Natural killer cell (primary cell): Measurements from ENCODE around the gene STK11IP. TPM values are rescaled to one million over a fixed set of nuclear protein-coding genes. Genes with fewer than 3 reads are reported as not detected.
A peak's percentile ranks its signal among the peaks of the same experiment; 100 is the strongest.

Experiments used
- ATAC-seq, 3 donors: fragments of 150-1000 bp in 2 of 3; fragments of 200-7000 bp in 1 of 3; cut with Tn5 transposase; 1 replicate in 1 of 3; 2 replicates in 2 of 3; pipeline ENCODE4 v1.10.0; 2021; ENCODE audit warnings: mild to moderate bottlenecking in 2 of 3, moderate library complexity in 2 of 3
- DNase-seq, 2 donors: peaks; one replicate each; pipeline versions ENCODE4 v3.0.0 to v3.0.0-alpha.2; 2013 to 2021; ENCODE audit warnings: mixed read lengths in 1 of 2
- H3K27ac ChIP-seq: one replicate; pipeline ENCODE4 v1.5.1; 2013; ENCODE audit warnings: mild to moderate bottlenecking, low read length
- H3K27me3 ChIP-seq: one replicate; pipeline ENCODE4 v1.6.1; 2013; ENCODE audit warnings: low read length; ENCODE audit not compliant: control insufficient read depth, insufficient read depth
- H3K36me3 ChIP-seq: one replicate; pipeline ENCODE4 v1.6.1; 2013; ENCODE audit warnings: low read length; ENCODE audit not compliant: control insufficient read depth, insufficient read depth
- H3K4me1 ChIP-seq: one replicate; pipeline ENCODE4 v1.6.1; 2013; ENCODE audit warnings: low read length; ENCODE audit not compliant: control insufficient read depth, insufficient read depth
- H3K4me3 ChIP-seq: one replicate; pipeline ENCODE4 v1.5.1; 2013; ENCODE audit warnings: low read length
- H3K9me3 ChIP-seq: one replicate; pipeline ENCODE4 v1.6.1; 2013; ENCODE audit warnings: low read length; ENCODE audit not compliant: control insufficient read depth, insufficient read depth
- H3K27ac Mint-ChIP-seq, 2 donors: one replicate each; pipeline ENCODE4 v1.8.0; 2022; ENCODE audit warnings: mild to moderate bottlenecking in 2 of 2, mixed read lengths in 2 of 2, moderate library complexity in 1 of 2
- H3K27me3 Mint-ChIP-seq, 2 donors: one replicate each; pipeline ENCODE4 v1.8.0; 2022; ENCODE audit warnings: low read depth in 2 of 2, mixed read lengths in 2 of 2
- H3K36me3 Mint-ChIP-seq: one replicate; pipeline ENCODE4 v1.8.0; 2022; ENCODE audit warnings: mixed read lengths
- H3K4me1 Mint-ChIP-seq, 2 donors: one replicate each; pipeline ENCODE4 v1.8.0; 2022; ENCODE audit warnings: mixed read lengths in 2 of 2
- H3K4me3 Mint-ChIP-seq: one replicate; pipeline ENCODE4 v1.8.0; 2022; ENCODE audit warnings: mild to moderate bottlenecking, moderate library complexity, mixed read lengths
- H3K9me3 Mint-ChIP-seq, 2 donors: one replicate each; pipeline ENCODE4 v1.8.0; 2022; ENCODE audit warnings: mixed read lengths in 2 of 2
- CTCF ChIP-seq: fragments of 200-600 bp; IDR thresholded peaks from one replicate; pipeline ENCODE4 v1.8.0; 2022; ENCODE audit warnings: antibody characterized with exemption
- WGBS: methylation state at CpG from one replicate; pipeline ENCODE4 v1.1.7; 2013; ENCODE audit warnings: missing lambda C conversion rate; ENCODE audit not compliant: insufficient coverage; 5-methylcytosine and 5-hydroxymethylcytosine counted together
- intact Hi-C: fragments of 100-400 bp; cut with micrococcal nuclease; formaldehyde crosslinking; loops from one replicate; pipeline ENCODE4 v1.14.2; 2022
- total RNA-seq, 4 donors: library from RNA; stranded (reverse); fragments of 120-200 nt in 1 of 4; gene quantifications; one replicate each; pipeline versions ENCODE4 v1.2.3 to v1.2.4, GENCODE V29; 2013 to 2022

STK11IP gene
- total RNA-seq, 3 donors from 2014 or later (not counting 1 experiment from before 2014, with no cell fraction given) = 56.1 to 76.0 (median 65.2) TPM

- Mint-ChIP-seq H3K9me3 (no peaks in the 10 kb centered on the region), H3K4me3 (no peak overlapping the region), H3K4me1 (peaks cover 0 to 5% of the 10 kb centered on the region in 2 donors), H3K27ac (no peak overlapping the region), H3K27me3 (peaks cover 10 to 25% of the 10 kb centered on the region in 2 donors), H3K36me3 (no peaks in the 10 kb centered on the region)
- WGBS = 100% methylated on average over 2 of the region's 2 CpGs
- H3K4me3 ChIP-seq = no peak overlapping the region
- TF ChIP-seq CTCF = no peak
- H3K27ac ChIP-seq = no peak overlapping the region
- DNase-seq (no peak), ATAC-seq (no peak)
- no peaks in the 10 kb centered on the region for H3K36me3 ChIP-seq
- peaks cover 4% of the 10 kb centered on the region for H3K4me1 ChIP-seq
- peaks cover 6% of the 10 kb centered on the region for H3K27me3 ChIP-seq
- no peaks in the 10 kb centered on the region for H3K9me3 ChIP-seq
- intact Hi-C loops = no loop called here
Observed at GRCh38 chr2:219622472-219622871, 24.8 kb downstream of the STK11IP start.

DNA sequence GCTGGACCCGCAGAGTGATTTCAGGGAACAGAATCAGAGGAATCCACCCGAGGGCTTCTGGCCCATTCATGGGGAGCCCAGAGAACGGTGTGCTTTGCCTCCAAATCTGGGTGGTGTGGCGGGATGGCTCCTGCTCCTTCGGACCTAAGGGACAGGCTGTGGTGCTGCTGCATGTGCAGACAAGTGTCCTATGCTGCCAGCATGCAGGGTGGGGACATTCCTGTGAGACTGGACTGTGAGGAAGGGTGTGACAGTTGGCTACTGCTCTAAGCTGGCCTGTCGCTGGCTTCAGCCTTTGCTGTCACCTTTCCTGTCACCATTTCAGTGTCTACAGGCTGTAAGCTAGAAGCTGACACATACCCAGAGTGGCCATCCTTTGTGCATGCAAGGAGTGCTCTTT is 26.9 kb downstream of the STK11IP start:
- H3K9me3 Mint-ChIP-seq = no peaks in the 10 kb centered on the region
- no peak for DNase-seq

GRCh38 chr2:219625179-219625578 is 27.5 kb downstream of the STK11IP start:
- intact Hi-C loops = no loop called here
- Mint-ChIP-seq H3K4me1 (peaks cover 0 to 5% of the 10 kb centered on the region in 2 donors), H3K36me3 (no peaks in the 10 kb centered on the region), H3K4me3 (no peak overlapping the region), H3K9me3 (no peaks in the 10 kb centered on the region), H3K27ac (no peak overlapping the region), H3K27me3 (peaks cover 17 to 25% of the 10 kb centered on the region in 2 donors)
- H3K9me3 ChIP-seq = no peaks in the 10 kb centered on the region
- H3K27ac ChIP-seq = no peak overlapping the region
- DNase-seq (no peak), ATAC-seq (no peak)
- H3K36me3 ChIP-seq = no peaks in the 10 kb centered on the region
- peaks cover 20% of the 10 kb centered on the region for H3K27me3 ChIP-seq
- H3K4me1 ChIP-seq = peaks cover 22% of the 10 kb centered on the region
- no peak for TF ChIP-seq CTCF
- H3K4me3 ChIP-seq = no peak overlapping the region
- 90% methylated on average over 5 of the region's 5 CpGs for WGBS

More for the DNA sequence above, 26.9 kb downstream of the STK11IP start:
- H3K4me3 ChIP-seq = no peak overlapping the region
- no peaks in the 10 kb centered on the region for H3K36me3 ChIP-seq
- 81% methylated on average over 6 of the region's 6 CpGs for WGBS
- peaks cover 20% of the 10 kb centered on the region for H3K27me3 ChIP-seq
- H3K27ac ChIP-seq = no peak overlapping the region
- Mint-ChIP-seq H3K36me3 (no peaks in the 10 kb centered on the region), H3K27ac (no peak overlapping the region), H3K4me3 (no peak overlapping the region), H3K27me3 (peaks cover 17 to 25% of the 10 kb centered on the region in 2 donors), H3K4me1 (peaks cover 0 to 5% of the 10 kb centered on the region in 2 donors)
- no peaks in the 10 kb centered on the region for H3K9me3 ChIP-seq
- no peak for ATAC-seq
- peaks cover 22% of the 10 kb centered on the region for H3K4me1 ChIP-seq
- no peak for TF ChIP-seq CTCF
- intact Hi-C loops = no loop called here

DNA sequence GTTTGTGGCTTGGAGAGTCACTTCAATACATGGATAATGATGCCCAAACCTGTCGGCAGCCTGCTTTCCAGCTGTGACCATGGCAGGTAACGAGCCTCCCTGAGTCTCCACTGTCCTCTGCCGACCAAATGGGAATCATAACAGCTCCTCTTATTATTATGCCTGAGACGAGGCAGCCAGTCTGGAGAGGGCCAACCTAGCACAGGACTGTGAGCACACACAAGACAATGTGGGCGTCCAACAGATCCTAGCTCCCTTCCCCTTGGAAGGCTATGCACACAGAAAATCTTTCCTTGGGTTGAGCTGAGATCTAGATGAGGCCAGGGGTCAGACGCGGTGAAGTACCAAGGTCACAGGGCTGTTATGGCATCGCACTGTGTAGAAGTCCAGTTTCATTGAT is 28.9 kb downstream of the STK11IP start:
- TF ChIP-seq CTCF = no peak
- H3K4me1 Mint-ChIP-seq = peaks cover 0 to 5% of the 10 kb centered on the region in 2 donors
- no peaks in the 10 kb centered on the region for H3K9me3 Mint-ChIP-seq
- peak overlapping the region; percentile 80 for H3K4me3 Mint-ChIP-seq
- H3K27me3 Mint-ChIP-seq = peaks cover 19 to 25% of the 10 kb centered on the region in 2 donors
- peaks cover 22% of the 10 kb centered on the region for H3K4me1 ChIP-seq
- no peak overlapping the region for H3K27ac ChIP-seq
- no peak overlapping the region for H3K4me3 ChIP-seq
- no peaks in the 10 kb centered on the region for H3K36me3 ChIP-seq
- intact Hi-C loops = no loop called here
- 91% methylated on average over 8 of the region's 8 CpGs for WGBS
- H3K9me3 ChIP-seq = no peaks in the 10 kb centered on the region
- H3K36me3 Mint-ChIP-seq = no peaks in the 10 kb centered on the region
- H3K27ac Mint-ChIP-seq = no peak overlapping the region
- peaks cover 20% of the 10 kb centered on the region for H3K27me3 ChIP-seq
- no peak for ATAC-seq
- no peak for DNase-seq
